ENCODE measurements around the gene CPXM2. TPM values are rescaled to one million over a fixed set of nuclear protein-coding genes. Genes with fewer than 3 reads are reported as not detected.

CPXM2 gene
- polyA plus RNA-seq, 2 of the 4 experiments (the other 2 are of a cell fraction) = not detected

DNA sequence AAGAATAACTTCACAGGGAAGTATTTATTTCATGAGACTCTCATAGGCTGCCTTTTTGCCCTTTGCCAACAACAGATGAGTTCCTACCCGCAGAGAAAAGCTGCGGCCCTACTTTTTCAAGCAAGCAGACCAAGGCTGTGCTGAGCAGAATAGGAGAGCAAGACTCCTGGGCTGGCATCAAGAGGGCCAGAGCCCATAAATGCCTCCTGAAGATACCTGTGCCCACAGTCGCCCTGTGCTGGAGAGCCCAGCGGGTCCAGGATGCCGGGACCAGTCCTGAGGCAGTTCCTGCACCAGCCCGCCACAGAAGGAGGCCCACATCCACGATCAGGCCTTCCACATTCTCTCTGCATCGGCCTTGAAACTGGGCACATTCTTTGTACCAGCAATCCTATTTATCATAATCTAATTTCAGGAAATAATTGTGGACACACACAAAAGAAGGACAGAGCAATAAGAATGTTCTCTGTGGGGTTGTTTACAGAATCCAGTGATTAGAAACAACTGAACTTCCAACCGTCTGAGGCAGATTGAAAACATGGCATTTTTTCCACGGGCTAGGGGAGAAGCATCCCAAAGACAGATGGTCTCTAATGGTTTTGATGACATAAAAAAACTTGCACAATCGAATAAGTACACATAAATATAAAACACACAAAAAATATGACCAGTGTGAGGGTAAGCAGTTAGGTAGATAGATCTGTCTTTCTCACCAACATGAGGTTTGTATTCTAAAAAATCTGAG lies 95.6 kb downstream of the CPXM2 start:
- Histone ChIP-seq H3K27ac (no peak overlapping the region), H3K4me3 (no peak overlapping the region), H3K4me1 (no peaks in the 10 kb centered on the region), H3K9me3 (no peaks in the 10 kb centered on the region), H3K4me2 (no peak overlapping the region)
- WGBS (ENCODE audit: missing lambda C conversion rate) = 34% methylated on average over 11 of the region's 11 CpGs
- no peak for FAIRE-seq
- DNase-seq (ENCODE audit: low read depth in 1 of 2, low spot score in 1 of 2) = no peak
- ChIA-PET POLR2A (no interaction called here), CTCF (no interaction called here)
- TF ChIP-seq MAFK (IDR thresholded peaks at IDR 0.05; ENCODE audit: partially characterized antibody) (no peak), EP300 (IDR thresholded peaks at IDR 0.05) (no peak), ZNF302 (CRISPR knock-in tag; IDR thresholded peaks at IDR 0.05) (no peak), HEYL (CRISPR knock-in tag; IDR thresholded peaks at IDR 0.05) (no peak), EHMT2 (IDR thresholded peaks at IDR 0.05; ENCODE audit: low read depth) (no peak), HDAC2 (IDR thresholded peaks at IDR 0.05) (no peak), EHF (CRISPR knock-in tag; IDR thresholded peaks at IDR 0.05) (no peak), RNF2 (IDR thresholded peaks at IDR 0.05; ENCODE audit: borderline replicate concordance, low read depth) (no peak), PHF8 (IDR thresholded peaks at IDR 0.05; ENCODE audit: borderline replicate concordance, low read depth) (no peak), CBX2 (IDR thresholded peaks at IDR 0.05; ENCODE audit: borderline replicate concordance, low read depth) (no peak), POLR2AphosphoS2 (conservative IDR thresholded peaks at IDR 0.05; ENCODE audit: low read length) (no peak), RCOR1 (IDR thresholded peaks at IDR 0.05; ENCODE audit: low read depth, low read length) (no peak), SREBF2 (IDR thresholded peaks at IDR 0.05) (no peak), ZFP36 (IDR thresholded peaks at IDR 0.05; ENCODE audit: borderline replicate concordance, partially characterized antibody) (no peak)
- TF ChIP-seq, protein P1, sequence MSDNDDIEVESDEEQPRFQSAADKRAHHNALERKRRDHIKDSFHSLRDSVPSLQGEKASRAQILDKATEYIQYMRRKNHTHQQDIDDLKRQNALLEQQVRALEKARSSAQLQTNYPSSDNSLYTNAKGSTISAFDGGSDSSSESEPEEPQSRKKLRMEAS (IDR thresholded peaks at IDR 0.05) = no peak
- TF ChIP-seq, protein P2, sequence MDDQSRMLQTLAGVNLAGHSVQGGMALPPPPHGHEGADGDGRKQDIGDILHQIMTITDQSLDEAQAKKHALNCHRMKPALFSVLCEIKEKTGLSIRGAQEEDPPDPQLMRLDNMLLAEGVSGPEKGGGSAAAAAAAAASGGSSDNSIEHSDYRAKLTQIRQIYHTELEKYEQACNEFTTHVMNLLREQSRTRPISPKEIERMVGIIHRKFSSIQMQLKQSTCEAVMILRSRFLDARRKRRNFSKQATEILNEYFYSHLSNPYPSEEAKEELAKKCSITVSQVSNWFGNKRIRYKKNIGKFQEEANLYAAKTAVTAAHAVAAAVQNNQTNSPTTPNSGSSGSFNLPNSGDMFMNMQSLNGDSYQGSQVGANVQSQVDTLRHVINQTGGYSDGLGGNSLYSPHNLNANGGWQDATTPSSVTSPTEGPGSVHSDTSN (IDR thresholded peaks at IDR 0.05) = no peak
- TF ChIP-seq, protein P3, sequence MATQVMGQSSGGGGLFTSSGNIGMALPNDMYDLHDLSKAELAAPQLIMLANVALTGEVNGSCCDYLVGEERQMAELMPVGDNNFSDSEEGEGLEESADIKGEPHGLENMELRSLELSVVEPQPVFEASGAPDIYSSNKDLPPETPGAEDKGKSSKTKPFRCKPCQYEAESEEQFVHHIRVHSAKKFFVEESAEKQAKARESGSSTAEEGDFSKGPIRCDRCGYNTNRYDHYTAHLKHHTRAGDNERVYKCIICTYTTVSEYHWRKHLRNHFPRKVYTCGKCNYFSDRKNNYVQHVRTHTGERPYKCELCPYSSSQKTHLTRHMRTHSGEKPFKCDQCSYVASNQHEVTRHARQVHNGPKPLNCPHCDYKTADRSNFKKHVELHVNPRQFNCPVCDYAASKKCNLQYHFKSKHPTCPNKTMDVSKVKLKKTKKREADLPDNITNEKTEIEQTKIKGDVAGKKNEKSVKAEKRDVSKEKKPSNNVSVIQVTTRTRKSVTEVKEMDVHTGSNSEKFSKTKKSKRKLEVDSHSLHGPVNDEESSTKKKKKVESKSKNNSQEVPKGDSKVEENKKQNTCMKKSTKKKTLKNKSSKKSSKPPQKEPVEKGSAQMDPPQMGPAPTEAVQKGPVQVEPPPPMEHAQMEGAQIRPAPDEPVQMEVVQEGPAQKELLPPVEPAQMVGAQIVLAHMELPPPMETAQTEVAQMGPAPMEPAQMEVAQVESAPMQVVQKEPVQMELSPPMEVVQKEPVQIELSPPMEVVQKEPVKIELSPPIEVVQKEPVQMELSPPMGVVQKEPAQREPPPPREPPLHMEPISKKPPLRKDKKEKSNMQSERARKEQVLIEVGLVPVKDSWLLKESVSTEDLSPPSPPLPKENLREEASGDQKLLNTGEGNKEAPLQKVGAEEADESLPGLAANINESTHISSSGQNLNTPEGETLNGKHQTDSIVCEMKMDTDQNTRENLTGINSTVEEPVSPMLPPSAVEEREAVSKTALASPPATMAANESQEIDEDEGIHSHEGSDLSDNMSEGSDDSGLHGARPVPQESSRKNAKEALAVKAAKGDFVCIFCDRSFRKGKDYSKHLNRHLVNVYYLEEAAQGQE (IDR thresholded peaks at IDR 0.05) = no peak
- TF ChIP-seq, protein P4, sequence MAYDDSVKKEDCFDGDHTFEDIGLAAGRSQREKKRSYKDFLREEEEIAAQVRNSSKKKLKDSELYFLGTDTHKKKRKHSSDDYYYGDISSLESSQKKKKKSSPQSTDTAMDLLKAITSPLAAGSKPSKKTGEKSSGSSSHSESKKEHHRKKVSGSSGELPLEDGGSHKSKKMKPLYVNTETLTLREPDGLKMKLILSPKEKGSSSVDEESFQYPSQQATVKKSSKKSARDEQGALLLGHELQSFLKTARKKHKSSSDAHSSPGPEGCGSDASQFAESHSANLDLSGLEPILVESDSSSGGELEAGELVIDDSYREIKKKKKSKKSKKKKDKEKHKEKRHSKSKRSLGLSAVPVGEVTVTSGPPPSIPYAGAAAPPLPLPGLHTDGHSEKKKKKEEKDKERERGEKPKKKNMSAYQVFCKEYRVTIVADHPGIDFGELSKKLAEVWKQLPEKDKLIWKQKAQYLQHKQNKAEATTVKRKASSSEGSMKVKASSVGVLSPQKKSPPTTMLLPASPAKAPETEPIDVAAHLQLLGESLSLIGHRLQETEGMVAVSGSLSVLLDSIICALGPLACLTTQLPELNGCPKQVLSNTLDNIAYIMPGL (CRISPR knock-in tag; IDR thresholded peaks at IDR 0.05; ENCODE audit: borderline replicate concordance) = no peak
- TF ChIP-seq, protein P5, sequence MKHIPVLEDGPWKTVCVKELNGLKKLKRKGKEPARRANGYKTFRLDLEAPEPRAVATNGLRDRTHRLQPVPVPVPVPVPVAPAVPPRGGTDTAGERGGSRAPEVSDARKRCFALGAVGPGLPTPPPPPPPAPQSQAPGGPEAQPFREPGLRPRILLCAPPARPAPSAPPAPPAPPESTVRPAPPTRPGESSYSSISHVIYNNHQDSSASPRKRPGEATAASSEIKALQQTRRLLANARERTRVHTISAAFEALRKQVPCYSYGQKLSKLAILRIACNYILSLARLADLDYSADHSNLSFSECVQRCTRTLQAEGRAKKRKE (CRISPR knock-in tag; IDR thresholded peaks at IDR 0.05; ENCODE audit: low read depth) = no peak
- ATAC-seq = no peak
